ENCODE results near the gene SPATA12.

DNA sequence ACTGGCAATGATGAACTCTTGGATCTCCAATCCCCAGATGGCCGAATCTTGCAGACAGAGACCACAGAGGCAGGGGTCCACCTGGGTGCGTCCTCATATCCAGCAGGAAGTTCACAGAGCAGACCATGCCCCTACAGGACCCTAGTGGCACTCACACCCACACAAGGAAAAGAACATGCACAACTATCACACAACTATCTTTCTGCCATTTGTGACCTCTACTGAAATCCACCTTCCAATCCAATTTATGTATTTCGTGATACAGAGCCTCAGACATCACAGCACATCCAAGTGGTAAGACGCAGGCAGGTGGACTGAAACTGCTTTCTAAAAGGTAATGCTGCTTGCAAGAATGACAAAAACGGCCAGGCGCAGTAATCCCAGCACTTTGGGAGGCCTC is 44.6 kb upstream of the SPATA12 start:
- TF ChIP-seq, protein P1, sequence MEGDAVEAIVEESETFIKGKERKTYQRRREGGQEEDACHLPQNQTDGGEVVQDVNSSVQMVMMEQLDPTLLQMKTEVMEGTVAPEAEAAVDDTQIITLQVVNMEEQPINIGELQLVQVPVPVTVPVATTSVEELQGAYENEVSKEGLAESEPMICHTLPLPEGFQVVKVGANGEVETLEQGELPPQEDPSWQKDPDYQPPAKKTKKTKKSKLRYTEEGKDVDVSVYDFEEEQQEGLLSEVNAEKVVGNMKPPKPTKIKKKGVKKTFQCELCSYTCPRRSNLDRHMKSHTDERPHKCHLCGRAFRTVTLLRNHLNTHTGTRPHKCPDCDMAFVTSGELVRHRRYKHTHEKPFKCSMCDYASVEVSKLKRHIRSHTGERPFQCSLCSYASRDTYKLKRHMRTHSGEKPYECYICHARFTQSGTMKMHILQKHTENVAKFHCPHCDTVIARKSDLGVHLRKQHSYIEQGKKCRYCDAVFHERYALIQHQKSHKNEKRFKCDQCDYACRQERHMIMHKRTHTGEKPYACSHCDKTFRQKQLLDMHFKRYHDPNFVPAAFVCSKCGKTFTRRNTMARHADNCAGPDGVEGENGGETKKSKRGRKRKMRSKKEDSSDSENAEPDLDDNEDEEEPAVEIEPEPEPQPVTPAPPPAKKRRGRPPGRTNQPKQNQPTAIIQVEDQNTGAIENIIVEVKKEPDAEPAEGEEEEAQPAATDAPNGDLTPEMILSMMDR (conservative IDR thresholded peaks at IDR 0.05 in 1 of 2, IDR thresholded peaks at IDR 0.05 in 1 of 2; ENCODE audit: extremely low read depth in 1 of 2, insufficient read depth in 1 of 2, low read depth in 1 of 2, low read length in 2 of 2), result no peak
- TF ChIP-seq EZH2 (IDR thresholded peaks at IDR 0.05; ENCODE audit: borderline replicate concordance, low read length), result no peak

Measured in mammary epithelial cell (primary cell).